Measurements from ENCODE around the gene WIPF1. TPM values are rescaled to one million over a fixed set of nuclear protein-coding genes. Genes with fewer than 3 reads are reported as not detected.

WIPF1 gene
- total RNA-seq, 1 experiment from 2014 or later, result 0.59 TPM

- H3K79me2 ChIP-seq (ENCODE audit: insufficient read depth, low read length), result no peaks in the 10 kb centered on the region
- H2AFZ ChIP-seq (ENCODE audit: low read depth, low read length, poor library complexity, severe bottlenecking), result no peak overlapping the region
- H3K9me3 ChIP-seq (ENCODE audit: control insufficient read depth in 1 of 2, insufficient read depth in 1 of 2, low read depth in 1 of 2, low read length in 2 of 2), result no peaks in the 10 kb centered on the region
- no peaks in the 10 kb centered on the region for H3K36me3 ChIP-seq (ENCODE audit: control insufficient read depth in 1 of 2, insufficient read depth in 2 of 2, low read length in 2 of 2)
- no peaks in the 10 kb centered on the region for H3K9me2 ChIP-seq (ENCODE audit: insufficient read depth)
- intact Hi-C loops (cut with micrococcal nuclease), result no loop called here
- H3K4me2 ChIP-seq (ENCODE audit: low read length), result no peak overlapping the region
- no peak for ATAC-seq
- ChIA-PET POLR2A (no interaction called here), CTCF (interaction anchor here (0.8 to 1.2 kb wide), 2 partner anchors 12 to 72 kb away, joined by 3 read pairs; no protein-coding TSS in a partner anchor), RAD21 (ENCODE audit: low non-redundant PET in 1 of 2, low total read pairs in 2 of 2, uncharacterized antibody in 2 of 2, unreplicated experiment in 2 of 2) (no interaction called here)
- no peak for TF ChIP-seq SIN3A (IDR thresholded peaks at IDR 0.05; ENCODE audit: low read depth)
- no peak for TF ChIP-seq EGR1 (IDR thresholded peaks at IDR 0.05; ENCODE audit: low read depth)
- no peak for TF ChIP-seq ZFX (IDR thresholded peaks at IDR 0.05)
- no peak for TF ChIP-seq RAD21 (IDR thresholded peaks at IDR 0.05; ENCODE audit: low read depth)
- TF ChIP-seq JUND (IDR thresholded peaks at IDR 0.05), result no peak
- TF ChIP-seq POLR2A (IDR thresholded peaks at IDR 0.05; ENCODE audit: borderline replicate concordance, extremely low read depth, insufficient read depth, insufficient read length), result no peak
- no peak for TF ChIP-seq EZH2phosphoT487 (IDR thresholded peaks at IDR 0.05; ENCODE audit: borderline replicate concordance)
- no peak for TF ChIP-seq MAX (IDR thresholded peaks at IDR 0.05)
- H3K27ac ChIP-seq (ENCODE audit: low read depth, low read length), result no peak overlapping the region
- BruUV-seq (replicated peaks), result no TSS peak
- peaks cover 0 to 3% of the 10 kb centered on the region in 2 experiments; a peak in 1 of 4 replicates for H3K4me1 ChIP-seq (ENCODE audit: control insufficient read depth in 1 of 2, insufficient read depth in 2 of 2, low read length in 2 of 2)
- no peak for DNase-seq (ENCODE audit: low read depth, low spot score)
- no peaks in the 10 kb centered on the region for H3K27me3 ChIP-seq (ENCODE audit: insufficient read depth, low read length)
- no peaks in the 10 kb centered on the region for H4K20me1 ChIP-seq (ENCODE audit: insufficient read depth)
- no peak overlapping the region for H3K9ac ChIP-seq (ENCODE audit: low read length)
- H3K4me3 ChIP-seq (replicated peaks in 1 of 2; ENCODE audit: low read depth in 1 of 2, low read length in 2 of 2), result no peak overlapping the region
These were observed 62.5 kb downstream of the WIPF1 start for GRCh38 chr2:174535083-174535482.

- H4K20me1 ChIP-seq (ENCODE audit: insufficient read depth), result no peaks in the 10 kb centered on the region
- H3K27ac ChIP-seq (ENCODE audit: low read depth, low read length), result no peak overlapping the region
- H3K27me3 ChIP-seq (ENCODE audit: insufficient read depth, low read length), result no peaks in the 10 kb centered on the region
- H3K79me2 ChIP-seq (ENCODE audit: insufficient read depth, low read length), result no peaks in the 10 kb centered on the region
- intact Hi-C loops (cut with micrococcal nuclease), result no loop called here
- ChIA-PET CTCF (no interaction called here), RAD21 (ENCODE audit: low non-redundant PET in 1 of 2, low total read pairs in 2 of 2, uncharacterized antibody in 2 of 2, unreplicated experiment in 2 of 2) (no interaction called here), POLR2A (no interaction called here)
- DNase-seq (ENCODE audit: low read depth, low spot score) (no peak), ATAC-seq (no peak)
- no peaks in the 10 kb centered on the region for H3K9me2 ChIP-seq (ENCODE audit: insufficient read depth)
- 0 out of 4 replicates have a peak, but pooled peaks cover 0 to 5% of the 10 kb centered on the region in 2 experiments for H3K9me3 ChIP-seq (ENCODE audit: control insufficient read depth in 1 of 2, insufficient read depth in 1 of 2, low read depth in 1 of 2, low read length in 2 of 2)
- peaks cover 0 to 3% of the 10 kb centered on the region in 2 experiments; a peak in 1 of 4 replicates for H3K4me1 ChIP-seq (ENCODE audit: control insufficient read depth in 1 of 2, insufficient read depth in 2 of 2, low read length in 2 of 2)
- TF ChIP-seq EZH2phosphoT487 (IDR thresholded peaks at IDR 0.05; ENCODE audit: borderline replicate concordance) (no peak), EZH2 (IDR thresholded peaks at IDR 0.05) (no peak), CTCF (IDR thresholded peaks at IDR 0.05 in 2 of 3, conservative IDR thresholded peaks at IDR 0.05 in 1 of 3; ENCODE audit: borderline replicate concordance in 1 of 3, insufficient read depth in 1 of 3, low read depth in 2 of 3, low read length in 2 of 3) (no peak), CBX3 (IDR thresholded peaks at IDR 0.05; ENCODE audit: low read depth) (no peak), POLR2A (IDR thresholded peaks at IDR 0.05; ENCODE audit: borderline replicate concordance, extremely low read depth, insufficient read depth, insufficient read length) (no peak), SRF (IDR thresholded peaks at IDR 0.05; ENCODE audit: low read depth) (no peak), JUND (IDR thresholded peaks at IDR 0.05) (no peak), ZNF274 (IDR thresholded peaks at IDR 0.05; ENCODE audit: low read depth, low read length) (no peak), CEBPB (IDR thresholded peaks at IDR 0.05; ENCODE audit: low read depth) (no peak), ATF3 (IDR thresholded peaks at IDR 0.05) (no peak), MAX (IDR thresholded peaks at IDR 0.05) (no peak)
- no TSS peak for BruUV-seq (replicated peaks)
- H2AFZ ChIP-seq (ENCODE audit: low read depth, low read length, poor library complexity, severe bottlenecking), result no peak overlapping the region
- H3K9ac ChIP-seq (ENCODE audit: low read length), result no peak overlapping the region
- H3K4me2 ChIP-seq (ENCODE audit: low read length), result no peak overlapping the region
- H3K4me3 ChIP-seq (replicated peaks in 1 of 2; ENCODE audit: low read depth in 1 of 2, low read length in 2 of 2), result no peak overlapping the region
- no peaks in the 10 kb centered on the region for H3K36me3 ChIP-seq (ENCODE audit: control insufficient read depth in 1 of 2, insufficient read depth in 2 of 2, low read length in 2 of 2)
These were observed 67.7 kb downstream of the WIPF1 start for GRCh38 chr2:174529916-174530315.

Measured in HCT116 (cell line).